HEK293T (cell line): ENCODE results near the gene HCFC1R1.

Experiments used
- FOXA1 ChIP-seq: fragments of 450-650 bp; IDR thresholded peaks from 2 replicates; pipeline ENCODE4 v1.6.1; 2016; ENCODE audit warnings: mild to moderate bottlenecking
- FOXK2 ChIP-seq: fragments of 450-650 bp; IDR thresholded peaks from 2 replicates; pipeline ENCODE4 v1.6.1; 2016; ENCODE audit warnings: mild to moderate bottlenecking
- FOXM1 ChIP-seq: fragments of 450-650 bp; IDR thresholded peaks from 2 replicates; pipeline ENCODE4 v1.6.1; 2017; ENCODE audit warnings: mild to moderate bottlenecking, borderline replicate concordance
- PKNOX1 ChIP-seq: fragments of 450-650 bp; IDR thresholded peaks from 2 replicates; pipeline ENCODE4 v1.6.1; 2016

GRCh38 chr16:3059723-3060242 is 36.0 kb upstream of the HCFC1R1 start:
- TF ChIP-seq FOXM1 = no peak
- no peak for TF ChIP-seq FOXK2
- no peak for TF ChIP-seq PKNOX1
- TF ChIP-seq FOXA1 = no peak
